ENCODE results near the gene KCNJ9. TPM values are rescaled to one million over a fixed set of nuclear protein-coding genes. Genes with fewer than 3 reads are reported as not detected.

Gene KCNJ9
- total and polyA plus RNA-seq, 2 of the 13 experiments (the other 11 are each of a cell fraction or from before 2014, with no cell fraction given) = not detected

GRCh38 chr1:160047111-160047991 lies 34.0 kb upstream of the KCNJ9 start (continued):
- TF ChIP-seq PHF21A (CRISPR knock-in tag; IDR thresholded peaks at IDR 0.05) = 0 out of 2 replicates have a peak, but pooled peaks have one; percentile 17
- no peak for TF ChIP-seq ZNF552 (CRISPR knock-in tag; IDR thresholded peaks at IDR 0.05; ENCODE audit: borderline replicate concordance)
- TF ChIP-seq TBX2 (CRISPR knock-in tag; IDR thresholded peaks at IDR 0.05; ENCODE audit: borderline replicate concordance) = no peak
- peak; percentile 26; the same call in 1 of the 2 replicates for TF ChIP-seq HOXA3 (CRISPR knock-in tag; IDR thresholded peaks at IDR 0.05)
- no peak for TF ChIP-seq ZNF710 (CRISPR knock-in tag; IDR thresholded peaks at IDR 0.05; ENCODE audit: borderline replicate concordance)
- TF ChIP-seq CCDC6 (CRISPR knock-in tag; IDR thresholded peaks at IDR 0.05) = no peak
- TF ChIP-seq NAIF1 (CRISPR knock-in tag; IDR thresholded peaks at IDR 0.05; ENCODE audit: borderline replicate concordance) = peak; percentile 57; the same call in 1 of the 2 replicates
- TF ChIP-seq ZNF160 (CRISPR knock-in tag; IDR thresholded peaks at IDR 0.05) = no peak
- no peak for TF ChIP-seq HNF4G (IDR thresholded peaks at IDR 0.05; ENCODE audit: borderline replicate concordance, low read depth, low read length)
- no peak for TF ChIP-seq HNF4G (CRISPR knock-in tag; IDR thresholded peaks at IDR 0.05; ENCODE audit: borderline replicate concordance, low read depth)
- no peak for TF ChIP-seq WIZ (CRISPR knock-in tag; IDR thresholded peaks at IDR 0.05)
- no peak for TF ChIP-seq ZNF749 (CRISPR knock-in tag; IDR thresholded peaks at IDR 0.05; ENCODE audit: borderline replicate concordance)
- no peak for TF ChIP-seq KIAA2018 (CRISPR knock-in tag; IDR thresholded peaks at IDR 0.05; ENCODE audit: borderline replicate concordance)
- peak; percentile 49; the same call in 1 of the 2 replicates for TF ChIP-seq HNF4A (CRISPR knock-in tag; IDR thresholded peaks at IDR 0.05)
- no peak for TF ChIP-seq TCF12 (IDR thresholded peaks at IDR 0.05)
- no peak for TF ChIP-seq TCF12 (CRISPR knock-in tag; IDR thresholded peaks at IDR 0.05)
- peak; percentile 51; the same call in 1 of the 2 replicates for TF ChIP-seq GFI1 (CRISPR knock-in tag; IDR thresholded peaks at IDR 0.05; ENCODE audit: borderline replicate concordance)
- no peak for TF ChIP-seq ZNF562 (CRISPR knock-in tag; IDR thresholded peaks at IDR 0.05; ENCODE audit: borderline replicate concordance)
- TF ChIP-seq ZFP36L1 (CRISPR knock-in tag; IDR thresholded peaks at IDR 0.05) = no peak
- peak; percentile 19; the same call in 1 of the 2 replicates for TF ChIP-seq ZMYM3 (CRISPR knock-in tag; IDR thresholded peaks at IDR 0.05)
